NCI-H460 (cell line): Measurements from ENCODE around the gene ITPRIP. TPM values are rescaled to one million over a fixed set of nuclear protein-coding genes. Genes with fewer than 3 reads are reported as not detected.

ENCODE experiments used
- DNase-seq: peaks from one replicate; pipeline ENCODE4 v3.0.0-alpha.2; 2016; ENCODE audit warnings: low read depth; ENCODE audit errors: extremely low read depth
- total RNA-seq: library from RNA; depleted of rRNA; stranded (reverse); fragments of >200 nt; shearing (Covaris generic); gene quantifications from 2 replicates; pipeline ENCODE4 v1.2.3, GENCODE V29; 2014

ITPRIP gene
- total RNA-seq, 1 experiment from 2014 or later, result 77.9 TPM

- DNase-seq, result peak; percentile 93
These were observed 46.8 kb downstream of the ITPRIP start for GRCh38 chr10:104291439-104291951.

GRCh38 chr10:104288355-104288754, 49.9 kb downstream of the ITPRIP start:
- peak; percentile 74 for DNase-seq

GRCh38 chr10:104286939-104287338, 51.3 kb downstream of the ITPRIP start:
- DNase-seq, result no peak

GRCh38 chr10:104284846-104285245, 53.4 kb downstream of the ITPRIP start:
- DNase-seq, result no peak

- no peak for DNase-seq
These were observed 56.6 kb downstream of the ITPRIP start for GRCh38 chr10:104281694-104282093.

GRCh38 chr10:104279550-104280259, 58.6 kb downstream of the ITPRIP start:
- DNase-seq, result no peak

- no peak for DNase-seq
These were observed 60.5 kb downstream of the ITPRIP start for GRCh38 chr10:104277785-104278184.

GRCh38 chr10:104276192-104276591, 62.1 kb downstream of the ITPRIP start:
- DNase-seq, result no peak

GRCh38 chr10:104274762-104275721, 63.2 kb downstream of the ITPRIP start:
- no peak for DNase-seq

- DNase-seq, result no peak
These were observed 64.2 kb downstream of the ITPRIP start for GRCh38 chr10:104273899-104274575.

- no peak for DNase-seq
These were observed 65.0 kb downstream of the ITPRIP start for GRCh38 chr10:104273286-104273685.

- peak; percentile 99 for DNase-seq
These were observed 69.3 kb downstream of the ITPRIP start, which contains the start of gene GSTO2 for GRCh38 chr10:104268713-104269645. GSTO2 (plus strand) TSS chr10:104269184; CDS start chr10:104274916, 5,732 bp downstream.

- DNase-seq, result no peak
These were observed 69.9 kb downstream of the ITPRIP start for GRCh38 chr10:104268405-104268712.

- no peak for DNase-seq
These were observed 70.4 kb downstream of the ITPRIP start for GRCh38 chr10:104267721-104268404.

GRCh38 chr10:104264783-104265182, 73.5 kb downstream of the ITPRIP start:
- DNase-seq, result no peak

- DNase-seq, result no peak
These were observed 76.2 kb downstream of the ITPRIP start for GRCh38 chr10:104262055-104262454.

GRCh38 chr10:104260775-104261115, 77.5 kb downstream of the ITPRIP start:
- no peak for DNase-seq

GRCh38 chr10:104259999-104260774, 78.1 kb downstream of the ITPRIP start:
- no peak for DNase-seq
